HEK293 (cell line): ENCODE data around the gene MALL.
"Not testable (repeated sequence)": the region's sequence is repeated elsewhere in the genome, so short reads cannot be mapped to it uniquely, and the experiment has no call there.

Experiments used
- GLI2 ChIP-seq: fragments of 450-650 bp; formaldehyde crosslinking; IDR thresholded peaks from 2 replicates; pipeline ENCODE4; 2017; ENCODE audit warnings: missing biosample characterization, missing genetic modification characterization, low read depth, borderline replicate concordance
- ZFP41 ChIP-seq: fragments of 450-650 bp; formaldehyde crosslinking; IDR thresholded peaks from 2 replicates; pipeline ENCODE4 v1.5.1; 2016; ENCODE audit warnings: missing biosample characterization, missing genetic modification characterization, borderline replicate concordance
- ZNF24 ChIP-seq: fragments of 450-650 bp; formaldehyde crosslinking; IDR thresholded peaks from 2 replicates; pipeline ENCODE4 v1.5.1; 2016; ENCODE audit warnings: missing biosample characterization, missing genetic modification characterization
- ZNF324 ChIP-seq: fragments of 450-650 bp; formaldehyde crosslinking; IDR thresholded peaks from 2 replicates; pipeline ENCODE4 v1.5.1; 2016; ENCODE audit warnings: missing biosample characterization, missing genetic modification characterization

- not testable (repeated sequence) for TF ChIP-seq ZNF324, ZFP41, GLI2, ZNF24 (tag by site-specific recombination)
Observed at GRCh38 chr2:110154828-110155227, 39.2 kb upstream of the MALL start.
